Stomach (tissue), 4 donors: ENCODE results near the gene KLK10.

Source experiments
- EP300 ChIP-seq: sonication (generic); formaldehyde crosslinking; IDR thresholded peaks from one replicate; pipeline ENCODE4 v1.6.1; 2017; ENCODE audit warnings: antibody characterized with exemption
- POLR2A ChIP-seq, 4 donors: fragments of 450-650 bp; IDR thresholded peaks; one replicate each; pipeline ENCODE4 v1.6.1; 2016; ENCODE audit warnings: antibody characterized with exemption in 4 of 4, control low read depth in 2 of 4, mild to moderate bottlenecking in 1 of 4, moderate library complexity in 1 of 4
- POLR2AphosphoS5 ChIP-seq, 3 donors: sonication (generic); formaldehyde crosslinking; IDR thresholded peaks; one replicate each; pipeline ENCODE4 v1.6.1; 2016; ENCODE audit warnings: antibody characterized with exemption in 3 of 3
- TF ChIP-seq, protein P1 (sequence below), 7 experiments: fragments of 450-650 bp in 4 of 7; fragments of 200-600 bp in 3 of 7; sonication (generic) in 3 of 7; IDR thresholded peaks; one replicate each; pipeline ENCODE4 v1.5.1; 2016 to 2019; ENCODE audit warnings: antibody characterized with exemption in 7 of 7, control low read depth in 2 of 7, mild to moderate bottlenecking in 1 of 7

DNA sequence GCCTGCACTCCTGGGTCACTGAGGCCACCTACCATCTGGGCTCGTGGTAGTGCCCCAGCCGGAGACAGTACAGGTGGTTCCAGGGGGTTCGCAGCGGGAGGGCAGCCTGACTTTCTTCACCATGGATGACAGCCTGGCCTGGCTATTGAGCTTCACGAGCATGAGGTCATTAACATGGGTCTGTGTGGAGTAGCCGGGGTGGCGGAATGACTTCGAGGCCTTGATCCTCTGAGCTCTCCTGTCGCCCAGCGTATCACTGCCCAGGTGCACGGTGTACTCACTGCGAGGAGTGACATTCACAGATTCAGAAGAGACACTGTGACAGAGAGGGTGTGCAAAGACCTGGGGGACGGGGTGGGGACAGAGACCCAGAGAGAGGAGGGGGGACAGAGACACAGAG lies 39.3 kb downstream of the KLK10 start:
- TF ChIP-seq, protein P1, sequence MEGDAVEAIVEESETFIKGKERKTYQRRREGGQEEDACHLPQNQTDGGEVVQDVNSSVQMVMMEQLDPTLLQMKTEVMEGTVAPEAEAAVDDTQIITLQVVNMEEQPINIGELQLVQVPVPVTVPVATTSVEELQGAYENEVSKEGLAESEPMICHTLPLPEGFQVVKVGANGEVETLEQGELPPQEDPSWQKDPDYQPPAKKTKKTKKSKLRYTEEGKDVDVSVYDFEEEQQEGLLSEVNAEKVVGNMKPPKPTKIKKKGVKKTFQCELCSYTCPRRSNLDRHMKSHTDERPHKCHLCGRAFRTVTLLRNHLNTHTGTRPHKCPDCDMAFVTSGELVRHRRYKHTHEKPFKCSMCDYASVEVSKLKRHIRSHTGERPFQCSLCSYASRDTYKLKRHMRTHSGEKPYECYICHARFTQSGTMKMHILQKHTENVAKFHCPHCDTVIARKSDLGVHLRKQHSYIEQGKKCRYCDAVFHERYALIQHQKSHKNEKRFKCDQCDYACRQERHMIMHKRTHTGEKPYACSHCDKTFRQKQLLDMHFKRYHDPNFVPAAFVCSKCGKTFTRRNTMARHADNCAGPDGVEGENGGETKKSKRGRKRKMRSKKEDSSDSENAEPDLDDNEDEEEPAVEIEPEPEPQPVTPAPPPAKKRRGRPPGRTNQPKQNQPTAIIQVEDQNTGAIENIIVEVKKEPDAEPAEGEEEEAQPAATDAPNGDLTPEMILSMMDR (IDR thresholded peaks at IDR 0.05): no peak
- TF ChIP-seq POLR2AphosphoS5 (IDR thresholded peaks at IDR 0.05) (no peak), EP300 (no peak), POLR2A (IDR thresholded peaks at IDR 0.05) (no peak)
